Activated T-helper 2 cell treated with anti-CD3 and anti-CD28 coated beads, Interferon-gamma antibody, Interleukin-2, Interleukin-4, amounts not matched to agents 10 μg/mL and 5 μg/mL and 100 μg/mL, durations not matched to agents 14 hours and 24 hours and 36 hours (primary cell): ENCODE data around the gene PAPLN. TPM values are rescaled to one million over a fixed set of nuclear protein-coding genes. Genes with fewer than 3 reads are reported as not detected.

Experiments
- DNase-seq: peaks from one replicate; pipeline ENCODE4 v3.0.0; 2021; ENCODE audit warnings: low spot score
- H3K27ac Mint-ChIP-seq: one replicate; pipeline ENCODE4 v1.8.0; 2021; ENCODE audit warnings: mixed read lengths
- H3K27me3 Mint-ChIP-seq: one replicate; pipeline ENCODE4 v1.8.0; 2021; ENCODE audit warnings: low read depth, mixed read lengths
- H3K36me3 Mint-ChIP-seq: one replicate; pipeline ENCODE4 v1.8.0; 2021; ENCODE audit warnings: low read depth, mixed read lengths
- H3K4me1 Mint-ChIP-seq: one replicate; pipeline ENCODE4 v1.8.0; 2021; ENCODE audit warnings: low read depth, mixed read lengths
- H3K4me3 Mint-ChIP-seq: one replicate; pipeline ENCODE4 v1.8.0; 2021; ENCODE audit warnings: low read depth, mild to moderate bottlenecking, moderate library complexity, mixed read lengths
- H3K9me3 Mint-ChIP-seq: one replicate; pipeline ENCODE4 v1.8.0; 2021; ENCODE audit warnings: mixed read lengths
- intact Hi-C: fragments of 100-400 bp; cut with micrococcal nuclease; formaldehyde crosslinking; loops from one replicate; pipeline ENCODE4 v1.15.1; 2023
- total RNA-seq: library from RNA; stranded (reverse); gene quantifications from 2 replicates; pipeline ENCODE4 v1.2.3, GENCODE V29; 2022

PAPLN gene
- total RNA-seq, 1 donor from 2014 or later = 0.75 TPM

- Mint-ChIP-seq H3K9me3 (no peaks in the 10 kb centered on the region), H3K27ac (no peak overlapping the region), H3K36me3 (peaks cover 64% of the 10 kb centered on the region), H3K4me3 (no peak overlapping the region), H3K4me1 (no peaks in the 10 kb centered on the region), H3K27me3 (no peaks in the 10 kb centered on the region)
- intact Hi-C loops = no loop called here
- no peak for DNase-seq
These were observed 21.3 kb upstream of the PAPLN start for GRCh38 chr14:73216030-73216429.

DNA sequence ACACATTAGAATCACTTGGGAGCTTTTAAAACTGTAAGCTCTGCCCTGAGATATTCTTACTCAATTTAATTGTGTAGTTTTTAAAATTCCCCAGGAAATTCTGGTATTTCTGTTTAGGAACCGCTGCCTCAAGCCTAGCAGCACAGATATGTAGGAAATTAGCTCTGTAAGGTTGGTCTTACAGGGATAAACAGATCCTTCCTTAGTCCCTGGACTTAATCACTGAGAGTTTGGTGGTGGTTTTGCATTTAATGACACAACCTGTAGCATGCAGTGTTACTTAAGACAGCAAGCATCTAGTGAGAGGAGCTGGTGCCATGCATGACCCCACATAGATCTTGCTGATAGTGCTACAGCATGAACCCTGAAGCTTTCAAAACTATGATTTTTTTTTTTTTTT is 19.9 kb upstream of the PAPLN start:
- no peaks in the 10 kb centered on the region for H3K9me3 Mint-ChIP-seq
- no peak overlapping the region for H3K27ac Mint-ChIP-seq
- H3K4me3 Mint-ChIP-seq = no peak overlapping the region
- H3K27me3 Mint-ChIP-seq = no peaks in the 10 kb centered on the region
- no peak for DNase-seq
- H3K4me1 Mint-ChIP-seq = peaks cover 9% of the 10 kb centered on the region
- H3K36me3 Mint-ChIP-seq = peaks cover 70% of the 10 kb centered on the region
- intact Hi-C loops = no loop called here

GRCh38 chr14:73220061-73220460 is 17.2 kb upstream of the PAPLN start:
- H3K9me3 Mint-ChIP-seq = no peaks in the 10 kb centered on the region
- H3K36me3 Mint-ChIP-seq = peaks cover 57% of the 10 kb centered on the region
- no peak for DNase-seq
- intact Hi-C loops = no loop called here
- H3K27ac Mint-ChIP-seq = no peak overlapping the region
- peaks cover 11% of the 10 kb centered on the region for H3K4me1 Mint-ChIP-seq
- no peaks in the 10 kb centered on the region for H3K27me3 Mint-ChIP-seq
- no peak overlapping the region for H3K4me3 Mint-ChIP-seq

DNA sequence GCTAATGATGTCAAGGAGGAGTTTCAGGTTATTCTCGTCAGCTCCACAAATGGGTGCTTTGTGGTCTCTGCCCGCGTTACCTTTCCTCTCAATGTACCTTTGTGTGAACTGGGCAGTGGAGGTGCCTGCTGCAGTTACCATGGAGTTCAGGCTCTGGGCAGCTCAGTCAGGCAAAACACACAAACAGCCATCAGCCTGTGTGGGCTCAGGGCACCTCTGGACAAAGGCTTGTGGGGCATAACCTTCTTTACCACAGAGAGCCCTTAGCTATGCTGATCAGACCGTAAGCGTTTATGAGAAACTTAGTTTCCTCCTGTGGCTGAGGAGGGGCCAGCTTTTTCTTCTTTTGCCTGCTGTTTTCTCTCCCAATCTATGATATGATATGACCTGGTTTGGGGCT is 16.7 kb upstream of the PAPLN start:
- no peak for DNase-seq
- Mint-ChIP-seq H3K27me3 (no peaks in the 10 kb centered on the region), H3K27ac (no peak overlapping the region), H3K9me3 (no peaks in the 10 kb centered on the region), H3K36me3 (peaks cover 57% of the 10 kb centered on the region), H3K4me1 (peaks cover 11% of the 10 kb centered on the region), H3K4me3 (no peak overlapping the region)
- intact Hi-C loops = no loop called here

- intact Hi-C loops = no loop called here
- Mint-ChIP-seq H3K4me3 (no peak overlapping the region), H3K9me3 (no peaks in the 10 kb centered on the region), H3K4me1 (peaks cover 11% of the 10 kb centered on the region), H3K36me3 (peaks cover 51% of the 10 kb centered on the region), H3K27me3 (no peaks in the 10 kb centered on the region), H3K27ac (no peak overlapping the region)
- no peak for DNase-seq
These were observed 15.4 kb upstream of the PAPLN start for GRCh38 chr14:73221945-73222344.

- intact Hi-C loops = no loop called here
- H3K9me3 Mint-ChIP-seq = no peaks in the 10 kb centered on the region
- H3K4me1 Mint-ChIP-seq = peaks cover 11% of the 10 kb centered on the region
- peaks cover 45% of the 10 kb centered on the region for H3K36me3 Mint-ChIP-seq
- H3K4me3 Mint-ChIP-seq = no peak overlapping the region
- no peaks in the 10 kb centered on the region for H3K27me3 Mint-ChIP-seq
- DNase-seq = no peak
- no peak overlapping the region for H3K27ac Mint-ChIP-seq
These were observed 14.3 kb upstream of the PAPLN start for GRCh38 chr14:73223049-73223448.

DNA sequence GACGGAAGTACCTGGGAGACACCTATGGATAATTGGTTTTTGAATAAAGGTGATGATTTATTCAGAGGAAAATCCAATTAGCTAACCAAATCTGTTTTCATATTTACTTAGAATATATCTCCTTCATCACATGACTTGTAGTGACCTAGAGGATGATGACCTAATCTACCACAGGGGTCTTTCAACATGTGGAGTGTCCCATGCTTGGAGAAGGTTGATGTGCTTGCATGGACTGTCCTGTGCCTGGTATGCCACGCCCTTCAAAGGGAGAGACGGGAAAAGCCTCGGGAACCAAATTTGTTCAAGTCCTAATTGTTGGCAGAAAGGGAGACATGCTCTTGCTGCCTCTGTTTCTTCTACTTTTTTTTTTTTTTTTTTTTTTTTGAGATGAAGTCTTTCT is 11.8 kb upstream of the PAPLN start:
- no peaks in the 10 kb centered on the region for H3K27me3 Mint-ChIP-seq
- peaks cover 11% of the 10 kb centered on the region for H3K4me1 Mint-ChIP-seq

GRCh38 chr14:73227812-73228781 is 9.2 kb upstream of the PAPLN start:
- no peak for DNase-seq
- Mint-ChIP-seq H3K4me1 (no peaks in the 10 kb centered on the region), H3K9me3 (no peaks in the 10 kb centered on the region), H3K36me3 (peaks cover under 1% of the 10 kb centered on the region), H3K27ac (no peak overlapping the region), H3K27me3 (peaks cover 2% of the 10 kb centered on the region), H3K4me3 (no peak overlapping the region)
- intact Hi-C loops = no loop called here

More for the DNA sequence above, 11.8 kb upstream of the PAPLN start:
- intact Hi-C loops = no loop called here
- Mint-ChIP-seq H3K4me3 (no peak overlapping the region), H3K36me3 (peaks cover 23% of the 10 kb centered on the region), H3K9me3 (no peaks in the 10 kb centered on the region), H3K27ac (no peak overlapping the region)
- no peak for DNase-seq

DNA sequence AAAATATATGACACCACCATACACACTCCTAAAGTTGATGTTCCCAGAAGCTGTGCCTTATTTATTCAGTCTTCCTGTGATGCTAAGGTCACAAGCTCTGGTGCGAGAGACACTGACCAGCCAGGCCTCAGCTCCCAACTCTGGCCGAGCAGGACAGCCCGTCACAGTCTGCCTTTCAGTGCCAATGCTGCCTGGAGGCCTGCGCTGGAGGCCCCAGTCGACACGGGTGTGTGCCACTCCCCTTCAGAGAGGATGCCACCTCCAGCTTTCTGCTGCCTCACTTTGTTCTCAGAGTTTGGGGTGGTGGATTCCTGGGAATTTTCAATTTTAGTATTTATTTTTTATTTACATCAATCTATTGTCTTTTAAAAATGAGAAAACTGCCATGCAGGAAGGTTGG is 7.3 kb upstream of the PAPLN start:
- H3K9me3 Mint-ChIP-seq = no peaks in the 10 kb centered on the region
- no peaks in the 10 kb centered on the region for H3K4me1 Mint-ChIP-seq
- H3K27me3 Mint-ChIP-seq = peaks cover 18% of the 10 kb centered on the region
- no peak for DNase-seq
- no peaks in the 10 kb centered on the region for H3K36me3 Mint-ChIP-seq
- intact Hi-C loops = no loop called here
- no peak overlapping the region for H3K4me3 Mint-ChIP-seq
- H3K27ac Mint-ChIP-seq = no peak overlapping the region

GRCh38 chr14:73231981-73232851 is 5.1 kb upstream of the PAPLN start:
- H3K36me3 Mint-ChIP-seq = no peaks in the 10 kb centered on the region
- no peaks in the 10 kb centered on the region for H3K9me3 Mint-ChIP-seq
- H3K27me3 Mint-ChIP-seq = peaks cover 39% of the 10 kb centered on the region
- H3K27ac Mint-ChIP-seq = no peak overlapping the region
- H3K4me1 Mint-ChIP-seq = peaks cover 6% of the 10 kb centered on the region
- H3K4me3 Mint-ChIP-seq = no peak overlapping the region
- intact Hi-C loops = no loop called here
- no peak for DNase-seq

GRCh38 chr14:73232984-73233383 is 4.3 kb upstream of the PAPLN start:
- Mint-ChIP-seq H3K4me1 (peaks cover 6% of the 10 kb centered on the region), H3K4me3 (no peak overlapping the region), H3K27ac (no peak overlapping the region), H3K27me3 (peaks cover 40% of the 10 kb centered on the region), H3K9me3 (no peaks in the 10 kb centered on the region), H3K36me3 (no peaks in the 10 kb centered on the region)
- intact Hi-C loops = no loop called here
- DNase-seq = no peak

- H3K4me1 Mint-ChIP-seq = peaks cover 10% of the 10 kb centered on the region
- intact Hi-C loops = no loop called here
- H3K27me3 Mint-ChIP-seq = peaks cover 44% of the 10 kb centered on the region
- no peaks in the 10 kb centered on the region for H3K9me3 Mint-ChIP-seq
- no peak overlapping the region for H3K4me3 Mint-ChIP-seq
- H3K36me3 Mint-ChIP-seq = no peaks in the 10 kb centered on the region
- no peak overlapping the region for H3K27ac Mint-ChIP-seq
- DNase-seq = no peak
These were observed 3.7 kb upstream of the PAPLN start for GRCh38 chr14:73233564-73233963.

- Mint-ChIP-seq H3K4me1 (peaks cover 11% of the 10 kb centered on the region), H3K9me3 (no peaks in the 10 kb centered on the region), H3K27me3 (peaks cover 48% of the 10 kb centered on the region), H3K27ac (no peak overlapping the region), H3K4me3 (no peak overlapping the region), H3K36me3 (no peaks in the 10 kb centered on the region)
- DNase-seq = no peak
- intact Hi-C loops = no loop called here
These were observed 3.3 kb upstream of the PAPLN start for GRCh38 chr14:73234029-73234428.
